Measurements from ENCODE around the gene OTUD7B.

The OTUD7B gene

DNA sequence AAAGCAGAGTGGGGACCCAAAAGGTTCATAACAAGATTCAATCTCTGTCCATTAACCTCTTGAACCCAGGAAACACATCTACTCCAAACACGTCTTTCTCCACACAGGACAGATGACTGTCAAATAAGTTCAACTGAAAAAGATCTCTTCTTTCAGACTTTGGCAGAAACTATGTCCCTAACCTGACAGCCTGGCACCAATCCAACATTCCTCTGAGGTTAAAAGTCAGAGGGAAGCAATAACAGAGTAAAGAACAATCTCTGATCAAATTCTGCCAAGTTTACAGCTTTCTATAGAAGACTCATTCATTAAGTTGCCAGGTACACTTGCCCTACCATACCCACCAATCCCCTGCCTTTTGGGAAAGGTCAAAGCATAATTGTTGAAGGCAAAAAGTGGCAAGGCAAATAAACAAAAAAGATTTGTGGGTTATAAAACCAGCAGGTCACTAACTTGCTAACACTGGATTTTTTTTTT is 31.9 kb downstream of the OTUD7B start:
- peak; percentile 40 for ATAC-seq
- TF ChIP-seq ZC3H10 (CRISPR knock-in tag; IDR thresholded peaks at IDR 0.05) (no peak), ZNF565 (CRISPR knock-in tag; conservative IDR thresholded peaks at IDR 0.05; ENCODE audit: low read depth) (no peak), TCF4 (CRISPR knock-in tag; IDR thresholded peaks at IDR 0.05; ENCODE audit: borderline replicate concordance) (no peak), OSR1 (CRISPR knock-in tag; IDR thresholded peaks at IDR 0.05) (no peak), TOX (CRISPR knock-in tag; IDR thresholded peaks at IDR 0.05; ENCODE audit: borderline replicate concordance) (no peak), BACH2 (CRISPR knock-in tag; IDR thresholded peaks at IDR 0.05; ENCODE audit: borderline replicate concordance) (no peak), GLIS3 (CRISPR knock-in tag; IDR thresholded peaks at IDR 0.05) (no peak), ZFP30 (CRISPR knock-in tag; IDR thresholded peaks at IDR 0.05) (no peak), ESRRG (CRISPR knock-in tag; IDR thresholded peaks at IDR 0.05) (no peak), SNAI2 (CRISPR knock-in tag; IDR thresholded peaks at IDR 0.05) (no peak), PPARA (CRISPR knock-in tag; IDR thresholded peaks at IDR 0.05; ENCODE audit: borderline replicate concordance) (no peak), CSDC2 (CRISPR knock-in tag; IDR thresholded peaks at IDR 0.05) (no peak), RARB (CRISPR knock-in tag; IDR thresholded peaks at IDR 0.05) (no peak), ZNF70 (CRISPR knock-in tag; IDR thresholded peaks at IDR 0.05) (no peak), ISL1 (CRISPR knock-in tag; IDR thresholded peaks at IDR 0.05) (no peak), ZNF8 (CRISPR knock-in tag; IDR thresholded peaks at IDR 0.05) (no peak)
- TF ChIP-seq, protein P1, sequence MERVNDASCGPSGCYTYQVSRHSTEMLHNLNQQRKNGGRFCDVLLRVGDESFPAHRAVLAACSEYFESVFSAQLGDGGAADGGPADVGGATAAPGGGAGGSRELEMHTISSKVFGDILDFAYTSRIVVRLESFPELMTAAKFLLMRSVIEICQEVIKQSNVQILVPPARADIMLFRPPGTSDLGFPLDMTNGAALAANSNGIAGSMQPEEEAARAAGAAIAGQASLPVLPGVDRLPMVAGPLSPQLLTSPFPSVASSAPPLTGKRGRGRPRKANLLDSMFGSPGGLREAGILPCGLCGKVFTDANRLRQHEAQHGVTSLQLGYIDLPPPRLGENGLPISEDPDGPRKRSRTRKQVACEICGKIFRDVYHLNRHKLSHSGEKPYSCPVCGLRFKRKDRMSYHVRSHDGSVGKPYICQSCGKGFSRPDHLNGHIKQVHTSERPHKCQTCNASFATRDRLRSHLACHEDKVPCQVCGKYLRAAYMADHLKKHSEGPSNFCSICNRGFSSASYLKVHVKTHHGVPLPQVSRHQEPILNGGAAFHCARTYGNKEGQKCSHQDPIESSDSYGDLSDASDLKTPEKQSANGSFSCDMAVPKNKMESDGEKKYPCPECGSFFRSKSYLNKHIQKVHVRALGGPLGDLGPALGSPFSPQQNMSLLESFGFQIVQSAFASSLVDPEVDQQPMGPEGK (CRISPR knock-in tag; IDR thresholded peaks at IDR 0.05; ENCODE audit: borderline replicate concordance) = no peak
- TF ChIP-seq, protein P2, sequence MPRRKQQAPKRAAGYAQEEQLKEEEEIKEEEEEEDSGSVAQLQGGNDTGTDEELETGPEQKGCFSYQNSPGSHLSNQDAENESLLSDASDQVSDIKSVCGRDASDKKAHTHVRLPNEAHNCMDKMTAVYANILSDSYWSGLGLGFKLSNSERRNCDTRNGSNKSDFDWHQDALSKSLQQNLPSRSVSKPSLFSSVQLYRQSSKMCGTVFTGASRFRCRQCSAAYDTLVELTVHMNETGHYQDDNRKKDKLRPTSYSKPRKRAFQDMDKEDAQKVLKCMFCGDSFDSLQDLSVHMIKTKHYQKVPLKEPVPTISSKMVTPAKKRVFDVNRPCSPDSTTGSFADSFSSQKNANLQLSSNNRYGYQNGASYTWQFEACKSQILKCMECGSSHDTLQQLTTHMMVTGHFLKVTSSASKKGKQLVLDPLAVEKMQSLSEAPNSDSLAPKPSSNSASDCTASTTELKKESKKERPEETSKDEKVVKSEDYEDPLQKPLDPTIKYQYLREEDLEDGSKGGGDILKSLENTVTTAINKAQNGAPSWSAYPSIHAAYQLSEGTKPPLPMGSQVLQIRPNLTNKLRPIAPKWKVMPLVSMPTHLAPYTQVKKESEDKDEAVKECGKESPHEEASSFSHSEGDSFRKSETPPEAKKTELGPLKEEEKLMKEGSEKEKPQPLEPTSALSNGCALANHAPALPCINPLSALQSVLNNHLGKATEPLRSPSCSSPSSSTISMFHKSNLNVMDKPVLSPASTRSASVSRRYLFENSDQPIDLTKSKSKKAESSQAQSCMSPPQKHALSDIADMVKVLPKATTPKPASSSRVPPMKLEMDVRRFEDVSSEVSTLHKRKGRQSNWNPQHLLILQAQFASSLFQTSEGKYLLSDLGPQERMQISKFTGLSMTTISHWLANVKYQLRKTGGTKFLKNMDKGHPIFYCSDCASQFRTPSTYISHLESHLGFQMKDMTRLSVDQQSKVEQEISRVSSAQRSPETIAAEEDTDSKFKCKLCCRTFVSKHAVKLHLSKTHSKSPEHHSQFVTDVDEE (CRISPR knock-in tag; IDR thresholded peaks at IDR 0.05) = no peak
- TF ChIP-seq, protein P3, sequence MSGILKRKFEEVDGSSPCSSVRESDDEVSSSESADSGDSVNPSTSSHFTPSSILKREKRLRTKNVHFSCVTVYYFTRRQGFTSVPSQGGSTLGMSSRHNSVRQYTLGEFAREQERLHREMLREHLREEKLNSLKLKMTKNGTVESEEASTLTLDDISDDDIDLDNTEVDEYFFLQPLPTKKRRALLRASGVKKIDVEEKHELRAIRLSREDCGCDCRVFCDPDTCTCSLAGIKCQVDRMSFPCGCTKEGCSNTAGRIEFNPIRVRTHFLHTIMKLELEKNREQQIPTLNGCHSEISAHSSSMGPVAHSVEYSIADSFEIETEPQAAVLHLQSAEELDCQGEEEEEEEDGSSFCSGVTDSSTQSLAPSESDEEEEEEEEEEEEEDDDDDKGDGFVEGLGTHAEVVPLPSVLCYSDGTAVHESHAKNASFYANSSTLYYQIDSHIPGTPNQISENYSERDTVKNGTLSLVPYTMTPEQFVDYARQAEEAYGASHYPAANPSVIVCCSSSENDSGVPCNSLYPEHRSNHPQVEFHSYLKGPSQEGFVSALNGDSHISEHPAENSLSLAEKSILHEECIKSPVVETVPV (CRISPR knock-in tag; IDR thresholded peaks at IDR 0.05) = no peak
- TF ChIP-seq, protein P4, sequence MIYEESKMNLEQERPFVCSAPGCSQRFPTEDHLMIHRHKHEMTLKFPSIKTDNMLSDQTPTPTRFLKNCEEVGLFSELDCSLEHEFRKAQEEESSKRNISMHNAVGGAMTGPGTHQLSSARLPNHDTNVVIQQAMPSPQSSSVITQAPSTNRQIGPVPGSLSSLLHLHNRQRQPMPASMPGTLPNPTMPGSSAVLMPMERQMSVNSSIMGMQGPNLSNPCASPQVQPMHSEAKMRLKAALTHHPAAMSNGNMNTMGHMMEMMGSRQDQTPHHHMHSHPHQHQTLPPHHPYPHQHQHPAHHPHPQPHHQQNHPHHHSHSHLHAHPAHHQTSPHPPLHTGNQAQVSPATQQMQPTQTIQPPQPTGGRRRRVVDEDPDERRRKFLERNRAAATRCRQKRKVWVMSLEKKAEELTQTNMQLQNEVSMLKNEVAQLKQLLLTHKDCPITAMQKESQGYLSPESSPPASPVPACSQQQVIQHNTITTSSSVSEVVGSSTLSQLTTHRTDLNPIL (CRISPR knock-in tag; IDR thresholded peaks at IDR 0.05; ENCODE audit: low read depth) = no peak

DNA sequence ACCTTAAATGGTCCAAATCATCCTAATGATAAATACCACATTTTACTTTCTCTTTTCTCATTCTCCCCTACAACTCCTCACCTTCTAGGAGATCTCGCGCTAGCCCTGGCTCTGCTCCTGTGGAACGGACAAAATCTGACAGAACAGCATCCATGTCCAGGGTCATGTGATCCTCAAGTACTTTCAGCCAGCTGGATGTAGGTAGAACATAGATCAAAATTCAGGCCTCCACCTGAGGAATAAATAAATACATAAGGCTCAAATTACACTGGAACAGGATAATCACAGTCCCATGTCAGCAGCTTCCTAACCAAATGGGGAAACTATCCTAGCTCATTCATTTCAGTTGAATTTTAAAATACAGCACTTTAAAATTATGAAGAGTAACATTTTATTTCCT is 33.2 kb downstream of the OTUD7B start:
- TF ChIP-seq ISL1 (CRISPR knock-in tag; IDR thresholded peaks at IDR 0.05) (no peak), ZFP30 (CRISPR knock-in tag; IDR thresholded peaks at IDR 0.05) (no peak), ZNF8 (CRISPR knock-in tag; IDR thresholded peaks at IDR 0.05) (no peak)
- no peak for ATAC-seq

DNA sequence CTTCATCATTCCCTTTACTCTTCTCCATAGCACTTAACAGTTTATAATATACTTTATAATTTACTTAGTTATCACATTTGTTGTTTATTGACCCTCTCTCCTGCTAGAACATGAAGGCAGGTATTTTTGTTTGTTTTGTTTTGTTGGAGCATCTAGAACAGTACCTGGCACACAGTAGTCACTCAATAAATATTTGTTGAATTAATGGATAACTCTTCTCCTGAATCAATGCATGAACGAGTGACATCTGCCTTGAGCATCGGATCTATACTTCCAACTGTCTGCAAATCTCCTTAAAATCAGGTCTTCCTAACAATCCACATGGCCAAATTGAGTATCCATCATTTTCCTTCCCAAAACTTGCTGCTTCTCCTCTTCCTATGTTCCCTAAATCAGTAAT is 38.0 kb downstream of the OTUD7B start:
- no peak for ATAC-seq
- TF ChIP-seq ZFP30 (CRISPR knock-in tag; IDR thresholded peaks at IDR 0.05) = no peak
- TF ChIP-seq, protein P3 (CRISPR knock-in tag; IDR thresholded peaks at IDR 0.05) = no peak

DNA sequence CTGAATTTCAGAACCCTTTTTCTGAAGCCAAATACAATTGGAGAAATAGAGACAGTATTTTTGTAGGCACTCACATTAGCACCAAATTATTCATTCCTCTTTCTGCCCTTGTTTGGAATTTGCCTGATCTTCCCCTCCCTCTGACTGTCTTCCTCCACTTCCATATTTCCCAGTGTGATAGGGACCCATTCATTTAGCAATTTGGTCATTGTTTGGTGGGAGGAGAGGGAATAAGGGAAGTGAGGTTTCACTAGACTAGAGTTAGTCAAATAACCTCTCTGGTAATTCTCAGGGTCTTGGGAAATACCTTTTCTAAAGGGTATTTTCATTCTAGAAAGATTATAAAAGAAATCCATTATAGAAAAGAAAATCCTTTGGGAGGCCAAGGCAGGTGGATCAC is 42.9 kb downstream of the OTUD7B start:
- ATAC-seq = no peak
- TF ChIP-seq OSR1 (CRISPR knock-in tag; IDR thresholded peaks at IDR 0.05) = no peak
- TF ChIP-seq ZNF8 (CRISPR knock-in tag; IDR thresholded peaks at IDR 0.05) = no peak
- TF ChIP-seq, protein P3 (CRISPR knock-in tag; IDR thresholded peaks at IDR 0.05) = no peak
- no peak for TF ChIP-seq SNAI2 (CRISPR knock-in tag; IDR thresholded peaks at IDR 0.05)
- no peak for TF ChIP-seq ISL1 (CRISPR knock-in tag; IDR thresholded peaks at IDR 0.05)
- TF ChIP-seq BACH2 (CRISPR knock-in tag; IDR thresholded peaks at IDR 0.05; ENCODE audit: borderline replicate concordance) = no peak
- no peak for TF ChIP-seq ZNF565 (CRISPR knock-in tag; conservative IDR thresholded peaks at IDR 0.05; ENCODE audit: low read depth)
- no peak for TF ChIP-seq TCF4 (CRISPR knock-in tag; IDR thresholded peaks at IDR 0.05; ENCODE audit: borderline replicate concordance)
- TF ChIP-seq ESRRG (CRISPR knock-in tag; IDR thresholded peaks at IDR 0.05) = no peak
- TF ChIP-seq ZC3H10 (CRISPR knock-in tag; IDR thresholded peaks at IDR 0.05) = no peak
- no peak for TF ChIP-seq ZFP30 (CRISPR knock-in tag; IDR thresholded peaks at IDR 0.05)
